HEK293 (cell line): ENCODE results near the gene CADM4.

Source experiments
- CTCF ChIA-PET: fragments of 350-600 bp; formaldehyde crosslinking; extraction: SDS; loops from one replicate; lab custom pipeline; 2021; ENCODE audit warnings: antibody characterized with exemption; lab: Yijun Ruan, JAX
- POLR2A ChIA-PET: fragments of 300-600 bp; formaldehyde crosslinking; extraction: SDS; loops from one replicate; lab custom pipeline; 2020; ENCODE audit warnings: antibody characterized with exemption, inconsistent platforms; lab: Yijun Ruan, JAX
- H3K27ac ChIP-seq: fragments of 200-500 bp; sonication (Bioruptor generic); 2 replicates; pipeline ENCODE4 v1.5.1; 2014; ENCODE audit warnings: low read depth, low read length, control low read depth, inconsistent platforms; ENCODE audit errors: extremely low read depth
- H3K36me3 ChIP-seq, 2 experiments: fragments of 200-500 bp in 1 of 2; sonication (Bioruptor generic) in 1 of 2; 1 replicate in 1 of 2; 2 replicates in 1 of 2; pipeline ENCODE4 v1.5.1; 2014 to 2017; ENCODE audit warnings: inconsistent platforms in 2 of 2, low read length in 2 of 2; ENCODE audit not compliant: control insufficient read depth in 2 of 2, insufficient read depth in 1 of 2
- H3K4me1 ChIP-seq: fragments of 200-500 bp; sonication (Bioruptor generic); 2 replicates; pipeline ENCODE4 v1.5.1; 2014; ENCODE audit warnings: mild to moderate bottlenecking, low read length, inconsistent platforms; ENCODE audit not compliant: control insufficient read depth, insufficient read depth
- H3K4me3 ChIP-seq: 2 replicates; pipeline ENCODE4 v1.5.1; 2011; ENCODE audit warnings: low read depth, mild to moderate bottlenecking, control low read depth, low read length, moderate library complexity
- H3K9me3 ChIP-seq: fragments of 200-500 bp; sonication (Bioruptor generic); 2 replicates; pipeline ENCODE4 v1.5.1; 2014; ENCODE audit warnings: low read depth, low read length, inconsistent platforms; ENCODE audit not compliant: control insufficient read depth, insufficient read depth
- FEZF1 ChIP-seq: fragments of 450-650 bp; formaldehyde crosslinking; IDR thresholded peaks from 2 replicates; pipeline ENCODE4 v1.5.1; 2016; ENCODE audit warnings: missing biosample characterization, missing genetic modification characterization
- HOXA7 ChIP-seq: sonication (generic); formaldehyde crosslinking; IDR thresholded peaks from 2 replicates; pipeline ENCODE4 v1.8.1; 2022; ENCODE audit warnings: missing genetic modification reagents, borderline replicate concordance
- SCRT2 ChIP-seq: fragments of 450-650 bp; formaldehyde crosslinking; IDR thresholded peaks from 2 replicates; pipeline ENCODE4 v1.5.1; 2016; ENCODE audit warnings: missing biosample characterization, missing genetic modification characterization
- SP7 ChIP-seq: fragments of 450-650 bp; formaldehyde crosslinking; IDR thresholded peaks from 2 replicates; pipeline ENCODE4 v1.5.1; 2016; ENCODE audit warnings: missing biosample characterization, missing genetic modification characterization
- TRIM28 ChIP-seq: IDR thresholded peaks from 2 replicates; pipeline ENCODE4 v1.6.1; 2011; ENCODE audit warnings: low read length, control low read depth, borderline replicate concordance
- ZBTB21 ChIP-seq: fragments of 450-650 bp; formaldehyde crosslinking; IDR thresholded peaks from 2 replicates; pipeline ENCODE4 v1.5.1; 2017; ENCODE audit warnings: missing biosample characterization, missing genetic modification characterization
- ZBTB8A ChIP-seq: fragments of 450-650 bp; formaldehyde crosslinking; IDR thresholded peaks from 2 replicates; pipeline ENCODE4 v1.5.1; 2016; ENCODE audit warnings: missing biosample characterization, missing genetic modification characterization
- ZEB2 ChIP-seq: fragments of 450-650 bp; formaldehyde crosslinking; IDR thresholded peaks from 2 replicates; pipeline ENCODE4 v1.5.1; 2016; ENCODE audit warnings: missing biosample characterization, missing genetic modification characterization
- ZNF132 ChIP-seq: fragments of 450-650 bp; formaldehyde crosslinking; IDR thresholded peaks from 2 replicates; pipeline ENCODE4 v1.5.1; 2017; ENCODE audit warnings: missing biosample characterization, missing genetic modification characterization, borderline replicate concordance
- ZNF19 ChIP-seq: fragments of 450-650 bp; formaldehyde crosslinking; IDR thresholded peaks from 2 replicates; pipeline ENCODE4; 2016; ENCODE audit warnings: missing biosample characterization, missing genetic modification characterization, low read depth
- ZNF266 ChIP-seq: fragments of 450-650 bp; formaldehyde crosslinking; IDR thresholded peaks from 2 replicates; pipeline ENCODE4 v1.5.1; 2016; ENCODE audit warnings: missing biosample characterization, missing genetic modification characterization, low read depth
- ZNF302 ChIP-seq: fragments of 450-650 bp; formaldehyde crosslinking; IDR thresholded peaks from 2 replicates; pipeline ENCODE4 v1.5.1; 2016; ENCODE audit warnings: missing biosample characterization, missing genetic modification characterization, low read depth
- ZNF350 ChIP-seq: fragments of 450-650 bp; formaldehyde crosslinking; IDR thresholded peaks from 2 replicates; pipeline ENCODE4 v1.5.0; 2017; ENCODE audit warnings: missing biosample characterization, mild to moderate bottlenecking, missing genetic modification characterization
- ZNF37A ChIP-seq: fragments of 450-650 bp; IDR thresholded peaks from 2 replicates; pipeline ENCODE4 v1.5.1; 2018; ENCODE audit warnings: missing biosample characterization, missing genetic modification characterization
- ZNF416 ChIP-seq: fragments of 450-650 bp; formaldehyde crosslinking; IDR thresholded peaks from 2 replicates; pipeline ENCODE4 v1.5.1; 2016; ENCODE audit warnings: missing biosample characterization, missing genetic modification characterization
- ZNF426 ChIP-seq: fragments of 450-650 bp; formaldehyde crosslinking; IDR thresholded peaks from 2 replicates; pipeline ENCODE4 v1.5.1; 2017; ENCODE audit warnings: missing biosample characterization, missing genetic modification characterization, mild to moderate bottlenecking, inconsistent platforms, moderate library complexity
- ZNF529 ChIP-seq: fragments of 450-650 bp; formaldehyde crosslinking; IDR thresholded peaks from 2 replicates; pipeline ENCODE4 v1.5.1; 2017; ENCODE audit warnings: missing genetic modification characterization, missing biosample characterization; ENCODE audit not compliant: insufficient replicate concordance
- ZNF571 ChIP-seq: fragments of 450-650 bp; formaldehyde crosslinking; IDR thresholded peaks from 2 replicates; pipeline ENCODE4 v1.5.0; 2017; ENCODE audit warnings: missing biosample characterization, missing genetic modification characterization
- ZNF621 ChIP-seq: fragments of 450-650 bp; formaldehyde crosslinking; IDR thresholded peaks from 2 replicates; pipeline ENCODE4 v1.5.1; 2017; ENCODE audit warnings: missing biosample characterization, missing genetic modification characterization
- ZNF626 ChIP-seq: fragments of 450-650 bp; sonication (Bioruptor Pico); formaldehyde crosslinking; IDR thresholded peaks from 2 replicates; pipeline ENCODE4 v1.5.1; 2018; ENCODE audit warnings: missing biosample characterization, missing genetic modification characterization, inconsistent platforms
- ZNF629 ChIP-seq: fragments of 450-650 bp; formaldehyde crosslinking; IDR thresholded peaks from 2 replicates; pipeline ENCODE4 v1.5.1; 2017; ENCODE audit warnings: missing biosample characterization, missing genetic modification characterization
- ZNF768 ChIP-seq: fragments of 450-650 bp; formaldehyde crosslinking; IDR thresholded peaks from 2 replicates; pipeline ENCODE4 v1.5.1; 2018; ENCODE audit warnings: missing biosample characterization, mild to moderate bottlenecking, missing genetic modification characterization
- ZSCAN23 ChIP-seq: fragments of 450-650 bp; formaldehyde crosslinking; IDR thresholded peaks from 2 replicates; pipeline ENCODE4 v1.5.1; 2016; ENCODE audit warnings: missing biosample characterization, missing genetic modification characterization
- ZXDB ChIP-seq: fragments of 450-650 bp; formaldehyde crosslinking; IDR thresholded peaks from 2 replicates; pipeline ENCODE4 v1.5.1; 2016; ENCODE audit warnings: missing biosample characterization, missing genetic modification characterization
- TF ChIP-seq, protein P1 (sequence below): fragments of 450-650 bp; formaldehyde crosslinking; IDR thresholded peaks from 2 replicates; pipeline ENCODE4 v1.5.1; 2016; ENCODE audit warnings: missing biosample characterization, missing genetic modification characterization, low read depth
- TF ChIP-seq, protein P2 (sequence below): fragments of 450-650 bp; formaldehyde crosslinking; IDR thresholded peaks from 2 replicates; pipeline ENCODE4 v1.5.1; 2016; ENCODE audit warnings: missing biosample characterization, missing genetic modification characterization
- TF ChIP-seq, protein P3 (sequence below): IDR thresholded peaks from 2 replicates; pipeline ENCODE4 v1.6.1; 2011; ENCODE audit warnings: mild to moderate bottlenecking, low read depth, low read length, borderline replicate concordance
- TF ChIP-seq, protein P4 (sequence below): fragments of 450-650 bp; formaldehyde crosslinking; IDR thresholded peaks from 2 replicates; pipeline ENCODE4 v1.5.1; 2016; ENCODE audit warnings: missing biosample characterization, missing genetic modification characterization
- TF ChIP-seq, protein P5 (sequence below): fragments of 450-650 bp; formaldehyde crosslinking; IDR thresholded peaks from 2 replicates; pipeline ENCODE4 v1.5.1; 2016; ENCODE audit warnings: missing biosample characterization, missing genetic modification characterization

CADM4 gene

DNA sequence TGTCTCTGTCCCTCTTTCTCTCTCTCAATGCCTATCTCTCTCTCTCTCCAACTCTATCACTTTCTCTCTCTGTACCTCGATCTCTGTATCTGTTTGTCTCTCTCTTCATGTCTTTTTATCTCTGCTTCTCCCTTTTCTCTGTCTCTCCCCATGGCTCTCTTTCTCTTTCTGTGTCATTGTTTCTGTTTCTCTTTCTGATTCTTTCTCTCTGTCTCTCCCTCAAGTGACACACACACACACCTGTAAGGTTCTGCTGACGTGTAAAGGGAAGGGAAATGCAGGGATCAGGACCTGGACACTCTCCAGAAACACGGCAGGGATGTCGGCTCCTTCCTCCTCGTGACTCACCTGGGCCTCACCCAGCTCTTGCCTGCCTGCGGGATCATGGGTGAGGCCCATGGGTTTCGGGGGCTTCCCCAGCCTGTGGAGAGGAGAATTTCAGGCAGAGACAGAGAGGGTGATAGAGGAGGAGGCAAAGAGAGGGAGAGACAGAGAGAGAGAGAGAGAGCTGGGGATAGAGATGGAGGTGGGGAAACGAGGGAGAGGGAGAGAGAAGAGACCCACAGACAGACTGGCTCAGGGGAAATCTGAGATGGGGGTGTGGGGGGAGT, 35.7 kb upstream of the CADM4 start (continued):
- TF ChIP-seq ZNF266 (tag by site-specific recombination) (0 out of 2 replicates have a peak, but pooled peaks have one; percentile 3), ZNF621 (no peak), SP7 (0 out of 2 replicates have a peak, but pooled peaks have one; percentile 8), ZNF37A (tag by site-specific recombination) (no peak), ZSCAN23 (tag by site-specific recombination) (0 out of 2 replicates have a peak, but pooled peaks have one; percentile 48), ZNF426 (tag by site-specific recombination) (no peak)
- TF ChIP-seq, protein P1, sequence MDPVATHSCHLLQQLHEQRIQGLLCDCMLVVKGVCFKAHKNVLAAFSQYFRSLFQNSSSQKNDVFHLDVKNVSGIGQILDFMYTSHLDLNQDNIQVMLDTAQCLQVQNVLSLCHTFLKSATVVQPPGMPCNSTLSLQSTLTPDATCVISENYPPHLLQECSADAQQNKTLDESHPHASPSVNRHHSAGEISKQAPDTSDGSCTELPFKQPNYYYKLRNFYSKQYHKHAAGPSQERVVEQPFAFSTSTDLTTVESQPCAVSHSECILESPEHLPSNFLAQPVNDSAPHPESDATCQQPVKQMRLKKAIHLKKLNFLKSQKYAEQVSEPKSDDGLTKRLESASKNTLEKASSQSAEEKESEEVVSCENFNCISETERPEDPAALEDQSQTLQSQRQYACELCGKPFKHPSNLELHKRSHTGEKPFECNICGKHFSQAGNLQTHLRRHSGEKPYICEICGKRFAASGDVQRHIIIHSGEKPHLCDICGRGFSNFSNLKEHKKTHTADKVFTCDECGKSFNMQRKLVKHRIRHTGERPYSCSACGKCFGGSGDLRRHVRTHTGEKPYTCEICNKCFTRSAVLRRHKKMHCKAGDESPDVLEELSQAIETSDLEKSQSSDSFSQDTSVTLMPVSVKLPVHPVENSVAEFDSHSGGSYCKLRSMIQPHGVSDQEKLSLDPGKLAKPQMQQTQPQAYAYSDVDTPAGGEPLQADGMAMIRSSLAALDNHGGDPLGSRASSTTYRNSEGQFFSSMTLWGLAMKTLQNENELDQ, result no peak

DNA sequence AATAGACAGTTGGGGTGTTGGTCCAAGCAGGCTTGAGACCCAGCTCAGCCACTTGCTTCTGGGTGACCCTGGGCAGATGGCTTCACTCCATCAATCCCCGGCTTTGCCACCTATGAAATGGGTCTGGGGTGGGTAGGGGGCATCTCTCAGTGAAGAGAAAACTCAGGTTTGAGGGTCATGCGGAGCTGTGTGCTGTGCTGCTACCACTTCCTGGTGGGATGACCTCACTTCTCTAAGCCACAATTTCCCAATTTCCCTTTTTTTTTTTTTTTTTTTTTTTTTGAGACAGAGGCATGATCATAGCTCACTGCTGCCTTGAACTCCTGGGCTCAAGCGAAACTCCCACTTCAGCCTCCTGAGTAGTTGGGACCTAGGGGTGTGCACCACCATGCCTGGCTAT, 34.9 kb upstream of the CADM4 start:
- no peak overlapping the region for H3K27ac ChIP-seq
- peaks cover 40% of the 10 kb centered on the region for H3K4me1 ChIP-seq
- H3K36me3 ChIP-seq, result no peaks in the 10 kb centered on the region; a peak in 1 of 3 replicates
- ChIA-PET POLR2A (interaction anchor here (0.6 to 1.2 kb wide), 4 partner anchors 12 to 78 kb away, joined by 3 to 5 read pairs (median 5); no protein-coding TSS in a partner anchor), CTCF (interaction anchor here (0.7 to 2.1 kb wide), 6 partner anchors 12 to 92 kb away, joined by 3 to 9 read pairs (median 4); no protein-coding TSS in a partner anchor)
- no peak overlapping the region for H3K4me3 ChIP-seq
- no peaks in the 10 kb centered on the region for H3K9me3 ChIP-seq
- TF ChIP-seq HOXA7 (no peak), ZEB2 (no peak), TRIM28 (no peak), ZNF302 (no peak), ZNF529 (tag by site-specific recombination) (no peak), ZNF132 (no peak), ZBTB21 (tag by site-specific recombination) (0 out of 2 replicates have a peak, but pooled peaks have one; percentile 17), ZNF19 (no peak), ZBTB8A (no peak), ZNF350 (no peak), ZXDB (no peak), FEZF1 (tag by site-specific recombination) (no peak), ZNF626 (tag by site-specific recombination) (no peak), ZNF571 (tag by site-specific recombination) (no peak), ZNF768 (no peak), SCRT2 (no peak), ZNF416 (tag by site-specific recombination) (no peak), ZNF629 (tag by site-specific recombination) (peak; percentile 15; the same call in 1 of the 2 replicates)
- TF ChIP-seq, protein P2, sequence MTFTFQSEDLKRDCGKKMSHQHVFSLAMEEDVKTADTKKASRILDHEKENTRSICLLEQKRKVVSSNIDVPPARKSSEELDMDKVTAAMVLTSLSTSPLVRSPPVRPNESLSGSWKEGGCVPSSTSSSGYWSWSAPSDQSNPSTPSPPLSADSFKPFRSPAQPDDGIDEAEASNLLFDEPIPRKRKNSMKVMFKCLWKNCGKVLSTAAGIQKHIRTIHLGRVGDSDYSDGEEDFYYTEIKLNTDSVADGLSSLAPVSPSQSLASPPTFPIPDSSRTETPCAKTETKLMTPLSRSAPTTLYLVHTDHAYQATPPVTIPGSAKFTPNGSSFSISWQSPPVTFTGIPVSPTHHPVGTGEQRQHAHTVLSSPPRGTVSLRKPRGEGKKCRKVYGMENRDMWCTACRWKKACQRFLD (tag by site-specific recombination), result no peak
- TF ChIP-seq, protein P3, sequence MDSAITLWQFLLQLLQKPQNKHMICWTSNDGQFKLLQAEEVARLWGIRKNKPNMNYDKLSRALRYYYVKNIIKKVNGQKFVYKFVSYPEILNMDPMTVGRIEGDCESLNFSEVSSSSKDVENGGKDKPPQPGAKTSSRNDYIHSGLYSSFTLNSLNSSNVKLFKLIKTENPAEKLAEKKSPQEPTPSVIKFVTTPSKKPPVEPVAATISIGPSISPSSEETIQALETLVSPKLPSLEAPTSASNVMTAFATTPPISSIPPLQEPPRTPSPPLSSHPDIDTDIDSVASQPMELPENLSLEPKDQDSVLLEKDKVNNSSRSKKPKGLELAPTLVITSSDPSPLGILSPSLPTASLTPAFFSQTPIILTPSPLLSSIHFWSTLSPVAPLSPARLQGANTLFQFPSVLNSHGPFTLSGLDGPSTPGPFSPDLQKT, result no peak
- TF ChIP-seq, protein P4, sequence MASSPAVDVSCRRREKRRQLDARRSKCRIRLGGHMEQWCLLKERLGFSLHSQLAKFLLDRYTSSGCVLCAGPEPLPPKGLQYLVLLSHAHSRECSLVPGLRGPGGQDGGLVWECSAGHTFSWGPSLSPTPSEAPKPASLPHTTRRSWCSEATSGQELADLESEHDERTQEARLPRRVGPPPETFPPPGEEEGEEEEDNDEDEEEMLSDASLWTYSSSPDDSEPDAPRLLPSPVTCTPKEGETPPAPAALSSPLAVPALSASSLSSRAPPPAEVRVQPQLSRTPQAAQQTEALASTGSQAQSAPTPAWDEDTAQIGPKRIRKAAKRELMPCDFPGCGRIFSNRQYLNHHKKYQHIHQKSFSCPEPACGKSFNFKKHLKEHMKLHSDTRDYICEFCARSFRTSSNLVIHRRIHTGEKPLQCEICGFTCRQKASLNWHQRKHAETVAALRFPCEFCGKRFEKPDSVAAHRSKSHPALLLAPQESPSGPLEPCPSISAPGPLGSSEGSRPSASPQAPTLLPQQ (tag by site-specific recombination), result 0 out of 2 replicates have a peak, but pooled peaks have one; percentile 11
- TF ChIP-seq, protein P5, sequence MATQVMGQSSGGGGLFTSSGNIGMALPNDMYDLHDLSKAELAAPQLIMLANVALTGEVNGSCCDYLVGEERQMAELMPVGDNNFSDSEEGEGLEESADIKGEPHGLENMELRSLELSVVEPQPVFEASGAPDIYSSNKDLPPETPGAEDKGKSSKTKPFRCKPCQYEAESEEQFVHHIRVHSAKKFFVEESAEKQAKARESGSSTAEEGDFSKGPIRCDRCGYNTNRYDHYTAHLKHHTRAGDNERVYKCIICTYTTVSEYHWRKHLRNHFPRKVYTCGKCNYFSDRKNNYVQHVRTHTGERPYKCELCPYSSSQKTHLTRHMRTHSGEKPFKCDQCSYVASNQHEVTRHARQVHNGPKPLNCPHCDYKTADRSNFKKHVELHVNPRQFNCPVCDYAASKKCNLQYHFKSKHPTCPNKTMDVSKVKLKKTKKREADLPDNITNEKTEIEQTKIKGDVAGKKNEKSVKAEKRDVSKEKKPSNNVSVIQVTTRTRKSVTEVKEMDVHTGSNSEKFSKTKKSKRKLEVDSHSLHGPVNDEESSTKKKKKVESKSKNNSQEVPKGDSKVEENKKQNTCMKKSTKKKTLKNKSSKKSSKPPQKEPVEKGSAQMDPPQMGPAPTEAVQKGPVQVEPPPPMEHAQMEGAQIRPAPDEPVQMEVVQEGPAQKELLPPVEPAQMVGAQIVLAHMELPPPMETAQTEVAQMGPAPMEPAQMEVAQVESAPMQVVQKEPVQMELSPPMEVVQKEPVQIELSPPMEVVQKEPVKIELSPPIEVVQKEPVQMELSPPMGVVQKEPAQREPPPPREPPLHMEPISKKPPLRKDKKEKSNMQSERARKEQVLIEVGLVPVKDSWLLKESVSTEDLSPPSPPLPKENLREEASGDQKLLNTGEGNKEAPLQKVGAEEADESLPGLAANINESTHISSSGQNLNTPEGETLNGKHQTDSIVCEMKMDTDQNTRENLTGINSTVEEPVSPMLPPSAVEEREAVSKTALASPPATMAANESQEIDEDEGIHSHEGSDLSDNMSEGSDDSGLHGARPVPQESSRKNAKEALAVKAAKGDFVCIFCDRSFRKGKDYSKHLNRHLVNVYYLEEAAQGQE, result no peak
